Astrocyte of the spinal cord (primary cell): ENCODE data around the gene VANGL2.

Experiments used
- DNase-seq: peaks from one replicate; pipeline ENCODE4 v3.0.0; 2011; ENCODE audit warnings: low read depth, low spot score
- H3K4me3 ChIP-seq: 2 replicates; pipeline ENCODE4 v1.5.1; 2011; ENCODE audit warnings: low read depth, mild to moderate bottlenecking, low read length, moderate library complexity
- in situ Hi-C: cut with HindIII; loops from 2 replicates; pipeline ENCODE4 v1.10.0; 2017; ENCODE audit warnings: low sequenced_read_pairs
- TF ChIP-seq, protein P1 (sequence below): IDR thresholded peaks from 2 replicates; pipeline ENCODE4 v1.5.1; 2012; ENCODE audit warnings: low read depth, mild to moderate bottlenecking, low read length, inconsistent platforms

VANGL2 gene

DNA sequence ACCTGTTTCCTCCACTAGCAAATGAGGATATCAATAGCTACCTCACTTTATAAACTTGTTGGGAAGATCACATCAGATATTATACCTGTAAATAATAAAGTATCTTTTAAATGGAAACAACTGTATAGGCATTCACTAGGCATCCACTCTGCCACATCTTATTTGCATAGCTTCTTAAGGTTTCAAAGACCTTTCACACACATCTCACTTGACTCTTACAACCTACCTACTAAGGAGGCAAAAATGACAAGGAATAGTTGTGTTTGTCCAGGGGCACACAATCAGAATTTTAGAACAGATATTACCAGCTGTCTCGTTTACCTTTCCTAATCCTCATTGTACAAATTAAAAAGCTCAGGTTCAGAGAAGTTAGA is 51.5 kb downstream of the VANGL2 start:
- TF ChIP-seq, protein P1, sequence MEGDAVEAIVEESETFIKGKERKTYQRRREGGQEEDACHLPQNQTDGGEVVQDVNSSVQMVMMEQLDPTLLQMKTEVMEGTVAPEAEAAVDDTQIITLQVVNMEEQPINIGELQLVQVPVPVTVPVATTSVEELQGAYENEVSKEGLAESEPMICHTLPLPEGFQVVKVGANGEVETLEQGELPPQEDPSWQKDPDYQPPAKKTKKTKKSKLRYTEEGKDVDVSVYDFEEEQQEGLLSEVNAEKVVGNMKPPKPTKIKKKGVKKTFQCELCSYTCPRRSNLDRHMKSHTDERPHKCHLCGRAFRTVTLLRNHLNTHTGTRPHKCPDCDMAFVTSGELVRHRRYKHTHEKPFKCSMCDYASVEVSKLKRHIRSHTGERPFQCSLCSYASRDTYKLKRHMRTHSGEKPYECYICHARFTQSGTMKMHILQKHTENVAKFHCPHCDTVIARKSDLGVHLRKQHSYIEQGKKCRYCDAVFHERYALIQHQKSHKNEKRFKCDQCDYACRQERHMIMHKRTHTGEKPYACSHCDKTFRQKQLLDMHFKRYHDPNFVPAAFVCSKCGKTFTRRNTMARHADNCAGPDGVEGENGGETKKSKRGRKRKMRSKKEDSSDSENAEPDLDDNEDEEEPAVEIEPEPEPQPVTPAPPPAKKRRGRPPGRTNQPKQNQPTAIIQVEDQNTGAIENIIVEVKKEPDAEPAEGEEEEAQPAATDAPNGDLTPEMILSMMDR, result no peak
- no peak for DNase-seq
- in situ Hi-C loops, result no loop called here
- no peak overlapping the region for H3K4me3 ChIP-seq

- H3K4me3 ChIP-seq, result no peak overlapping the region
- no peak for DNase-seq
- TF ChIP-seq, protein P1, result no peak
- in situ Hi-C loops, result no loop called here
Measured at GRCh38 chr1:160453443-160453842, 53.1 kb downstream of the VANGL2 start.

DNA sequence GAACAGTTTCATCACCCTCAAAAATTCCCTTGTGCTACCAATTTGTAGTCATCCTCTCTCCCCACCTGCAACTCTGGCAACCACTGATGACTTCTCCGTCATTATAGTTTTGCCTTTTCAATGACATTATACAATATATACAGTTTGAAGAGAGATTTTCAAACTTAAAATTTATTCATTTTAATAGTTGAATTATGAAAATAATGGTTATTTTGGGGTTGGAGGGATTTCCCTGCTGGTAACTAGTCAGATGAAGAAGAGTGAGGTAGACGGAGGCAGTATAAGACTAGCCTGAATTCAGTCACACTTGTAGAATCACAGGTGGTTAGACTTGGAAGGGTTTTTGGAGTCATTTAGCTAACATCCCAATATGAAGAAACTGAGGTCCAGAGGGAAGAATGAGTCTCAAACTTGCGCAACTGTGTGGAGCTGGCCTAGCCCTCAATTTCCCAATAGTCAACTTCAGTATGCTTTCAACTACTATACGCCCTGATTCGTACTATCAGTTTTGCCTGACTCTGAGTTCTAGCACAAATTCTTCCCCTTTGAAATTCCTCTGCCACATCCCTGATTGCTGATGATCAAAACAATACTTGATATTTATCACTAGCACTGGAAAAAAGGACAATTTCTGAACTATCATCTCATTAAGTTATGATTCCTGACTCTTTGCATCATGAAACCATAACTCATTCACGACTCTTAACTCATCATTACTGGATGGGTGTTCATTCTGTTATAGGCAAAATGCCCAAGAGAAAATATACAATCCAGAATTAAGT is 54.2 kb downstream of the VANGL2 start:
- no peak overlapping the region for H3K4me3 ChIP-seq
- TF ChIP-seq, protein P1, result no peak
- no peak for DNase-seq
- in situ Hi-C loops, result no loop called here

DNA sequence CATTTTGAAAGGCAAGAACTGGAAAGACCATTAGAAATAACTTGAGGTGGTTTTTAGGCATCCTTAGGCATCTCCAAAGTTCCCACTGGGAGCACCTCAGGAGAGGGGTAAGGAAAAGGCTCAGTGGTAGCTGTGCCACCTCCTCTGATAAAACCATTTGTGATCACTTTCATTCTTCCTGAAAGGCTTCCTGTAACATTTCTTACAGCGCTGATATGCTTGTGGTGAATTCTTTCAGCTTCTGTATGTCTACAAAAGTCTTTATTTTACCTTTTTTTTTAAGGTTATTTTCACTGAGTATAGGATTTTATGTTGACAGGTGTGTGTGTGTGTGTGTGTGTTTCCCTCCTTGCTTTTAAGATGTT is 54.8 kb downstream of the VANGL2 start:
- H3K4me3 ChIP-seq, result no peak overlapping the region
- in situ Hi-C loops, result no loop called here
- no peak for DNase-seq
- TF ChIP-seq, protein P1, result no peak

DNA sequence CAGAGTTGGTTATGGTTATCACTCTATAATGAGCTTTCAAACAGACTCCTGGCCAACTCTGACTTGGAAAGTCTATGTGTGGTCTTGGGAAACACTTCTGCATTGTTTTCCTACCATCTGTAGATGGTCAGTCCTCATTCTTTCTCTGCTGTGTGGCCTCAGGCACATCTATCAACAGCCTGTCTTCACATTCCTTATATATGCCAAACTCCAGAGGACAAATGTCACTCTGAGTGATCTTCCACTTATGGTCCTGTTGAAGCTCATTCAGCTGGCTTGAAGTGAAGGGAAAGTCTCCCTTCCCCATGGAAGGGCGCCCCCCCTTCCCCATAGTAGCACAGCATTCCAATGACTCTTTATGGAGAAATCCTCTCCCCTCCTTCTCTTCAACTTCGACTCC is 58.7 kb downstream of the VANGL2 start:
- in situ Hi-C loops, result no loop called here
- no peak overlapping the region for H3K4me3 ChIP-seq
- TF ChIP-seq, protein P1, result no peak
- no peak for DNase-seq

GRCh38 chr1:160459687-160460086 is 59.3 kb downstream of the VANGL2 start:
- DNase-seq, result no peak
- H3K4me3 ChIP-seq, result no peak overlapping the region
- in situ Hi-C loops, result no loop called here
- TF ChIP-seq, protein P1, result no peak
